DND-41 (cell line): Measurements from ENCODE around the gene DCLK1.

Experiments
- ATAC-seq: fragments of 200-7000 bp; cut with Tn5 transposase; 3 replicates; pipeline ENCODE4 v1.9.1; 2021; ENCODE audit warnings: low read depth; ENCODE audit not compliant: insufficient read depth
- DNase-seq: peaks from one replicate; pipeline ENCODE4 v3.0.0-alpha.2; 2020
- H2AFZ ChIP-seq: 2 replicates; pipeline ENCODE4 v1.6.0; 2012; ENCODE audit warnings: low read depth, low read length
- H3K27ac ChIP-seq: 2 replicates; pipeline ENCODE4 v1.5.1; 2012; ENCODE audit warnings: low read length, inconsistent platforms
- H3K27me3 ChIP-seq: fragments of 200-600 bp; sonication (generic); 2 replicates; pipeline ENCODE4 v1.6.0; 2012; ENCODE audit warnings: low read length, mild to moderate bottlenecking, inconsistent platforms; ENCODE audit not compliant: insufficient read depth, poor library complexity
- H3K36me3 ChIP-seq: 2 replicates; pipeline ENCODE4 v1.5.1; 2012; ENCODE audit warnings: low read length, inconsistent platforms; ENCODE audit not compliant: insufficient read depth
- H3K4me1 ChIP-seq: 2 replicates; pipeline ENCODE4 v1.5.1; 2012; ENCODE audit warnings: mild to moderate bottlenecking, low read length; ENCODE audit not compliant: insufficient read depth
- H3K4me2 ChIP-seq: 2 replicates; pipeline ENCODE4 v1.6.0; 2012; ENCODE audit warnings: mild to moderate bottlenecking, moderate library complexity, low read length, inconsistent platforms; ENCODE audit not compliant: insufficient read depth
- H3K4me3 ChIP-seq, 2 experiments: fragments of 200-600 bp in 1 of 2; shearing (Covaris generic) in 1 of 2; 2 replicates each; pipeline ENCODE4 v1.5.1; 2012 to 2016; ENCODE audit warnings: inconsistent platforms in 2 of 2, low read length in 2 of 2, mild to moderate bottlenecking in 2 of 2, low read depth in 1 of 2, moderate library complexity in 1 of 2
- H3K79me2 ChIP-seq: 2 replicates; pipeline ENCODE4 v1.6.0; 2012; ENCODE audit warnings: low read length, inconsistent platforms; ENCODE audit not compliant: insufficient read depth
- H3K9ac ChIP-seq: 2 replicates; pipeline ENCODE4 v1.6.0; 2012; ENCODE audit warnings: low read depth, mild to moderate bottlenecking, inconsistent platforms, low read length, moderate library complexity
- H3K9me3 ChIP-seq: 2 replicates; pipeline ENCODE4 v1.5.1; 2012; ENCODE audit warnings: low read length, moderate library complexity, mild to moderate bottlenecking, inconsistent platforms; ENCODE audit not compliant: insufficient read depth, severe bottlenecking
- H4K20me1 ChIP-seq: 2 replicates; pipeline ENCODE4 v1.6.0; 2012; ENCODE audit warnings: low read length; ENCODE audit not compliant: insufficient read depth
- CTCF ChIP-seq: IDR thresholded peaks from 2 replicates; pipeline ENCODE4 v1.5.1; 2012; ENCODE audit warnings: borderline replicate concordance, low read length, moderate library complexity, mild to moderate bottlenecking; ENCODE audit not compliant: poor library complexity, severe bottlenecking; ENCODE audit errors: extremely low read depth
- EZH2 ChIP-seq: IDR thresholded peaks from 3 replicates; pipeline ENCODE4 v1.6.1; 2012; ENCODE audit warnings: borderline replicate concordance, low read depth, mild to moderate bottlenecking, moderate library complexity, low read length, inconsistent platforms; ENCODE audit not compliant: severe bottlenecking

DCLK1 gene

GRCh38 chr13:35731471-35731870 lies 399.7 kb downstream of the DCLK1 start:
- no peaks in the 10 kb centered on the region for H3K79me2 ChIP-seq
- H3K27ac ChIP-seq = no peak overlapping the region
- DNase-seq (no peak), ATAC-seq (no peak)
- no peak overlapping the region for H3K9ac ChIP-seq
- H3K27me3 ChIP-seq = no peaks in the 10 kb centered on the region
- H2AFZ ChIP-seq = no peak overlapping the region
- H3K9me3 ChIP-seq = no peaks in the 10 kb centered on the region
- no peaks in the 10 kb centered on the region for H3K36me3 ChIP-seq
- TF ChIP-seq EZH2 (no peak), CTCF (no peak)
- no peaks in the 10 kb centered on the region for H4K20me1 ChIP-seq
- no peaks in the 10 kb centered on the region for H3K4me1 ChIP-seq
- no peak overlapping the region for H3K4me2 ChIP-seq
- H3K4me3 ChIP-seq = no peak overlapping the region

GRCh38 chr13:35729926-35730627 lies 401.1 kb downstream of the DCLK1 start:
- no peaks in the 10 kb centered on the region for H3K9me3 ChIP-seq
- no peak overlapping the region for H2AFZ ChIP-seq
- no peak overlapping the region for H3K9ac ChIP-seq
- TF ChIP-seq CTCF = no peak
- TF ChIP-seq EZH2 = no peak
- H3K79me2 ChIP-seq = no peaks in the 10 kb centered on the region
- ATAC-seq (no peak), DNase-seq (no peak)
- H3K27me3 ChIP-seq = no peaks in the 10 kb centered on the region
- H4K20me1 ChIP-seq = no peaks in the 10 kb centered on the region
- no peak overlapping the region for H3K27ac ChIP-seq
- no peak overlapping the region for H3K4me2 ChIP-seq
- no peak overlapping the region for H3K4me3 ChIP-seq
- H3K36me3 ChIP-seq = no peaks in the 10 kb centered on the region
- no peaks in the 10 kb centered on the region for H3K4me1 ChIP-seq

GRCh38 chr13:35727881-35728280 lies 403.3 kb downstream of the DCLK1 start:
- ATAC-seq (no peak), DNase-seq (no peak)
- no peak overlapping the region for H3K4me3 ChIP-seq
- H3K9me3 ChIP-seq = no peaks in the 10 kb centered on the region
- H3K4me2 ChIP-seq = no peak overlapping the region
- TF ChIP-seq EZH2 = no peak
- TF ChIP-seq CTCF = no peak
- no peak overlapping the region for H3K27ac ChIP-seq
- H3K4me1 ChIP-seq = no peaks in the 10 kb centered on the region
- H4K20me1 ChIP-seq = no peaks in the 10 kb centered on the region
- H3K79me2 ChIP-seq = no peaks in the 10 kb centered on the region
- peaks cover 9% of the 10 kb centered on the region for H3K27me3 ChIP-seq
- H2AFZ ChIP-seq = no peak overlapping the region
- no peak overlapping the region for H3K9ac ChIP-seq
- no peaks in the 10 kb centered on the region for H3K36me3 ChIP-seq
